HG02943 (cell line): ENCODE data around the gene GRPEL2.

Source experiments
- ATAC-seq: cut with Tn5 transposase; IDR thresholded peaks from one replicate; pipeline ENCODE4 v1.9.1; 2021; ENCODE audit warnings: mild to moderate bottlenecking, low read depth, moderate library complexity; ENCODE audit not compliant: unreplicated experiment

Gene GRPEL2, protein sequence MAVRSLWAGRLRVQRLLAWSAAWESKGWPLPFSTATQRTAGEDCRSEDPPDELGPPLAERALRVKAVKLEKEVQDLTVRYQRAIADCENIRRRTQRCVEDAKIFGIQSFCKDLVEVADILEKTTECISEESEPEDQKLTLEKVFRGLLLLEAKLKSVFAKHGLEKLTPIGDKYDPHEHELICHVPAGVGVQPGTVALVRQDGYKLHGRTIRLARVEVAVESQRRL

DNA sequence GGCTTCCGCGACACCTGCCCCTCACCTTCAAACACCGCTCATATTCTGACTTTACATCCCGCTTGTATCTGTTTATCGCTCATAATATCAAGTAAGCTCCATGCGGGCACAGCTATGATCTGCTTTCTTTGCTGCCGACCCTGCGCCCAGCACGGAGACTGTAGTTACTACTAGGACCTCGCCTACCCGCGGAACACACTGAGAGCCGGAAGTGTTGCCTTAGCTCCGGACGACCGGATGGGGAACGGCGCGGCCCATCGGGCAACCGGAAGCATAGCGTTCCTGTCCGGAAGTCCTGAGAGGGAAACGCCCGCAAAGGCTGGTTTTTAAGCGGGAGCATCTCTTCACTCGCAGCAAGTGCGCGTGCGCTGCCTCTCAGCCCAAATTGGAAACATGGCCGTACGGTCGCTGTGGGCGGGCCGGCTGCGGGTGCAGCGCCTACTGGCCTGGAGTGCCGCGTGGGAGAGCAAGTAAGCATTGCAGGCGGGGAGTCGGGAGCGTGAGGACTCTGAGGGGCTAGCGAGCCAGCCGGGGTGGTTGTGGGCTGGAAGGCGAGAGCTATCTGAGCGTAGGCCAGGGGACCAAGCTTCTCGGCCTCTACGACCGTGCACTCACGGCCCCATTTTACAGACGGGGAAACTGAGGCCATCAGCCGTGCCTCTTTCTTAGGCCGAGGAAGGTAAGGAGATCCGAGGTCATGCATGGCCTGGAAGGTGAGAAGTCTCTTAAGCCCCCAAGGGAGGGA, at the start of gene GRPEL2:
TSS of gene GRPEL2 (plus strand) at position 353 of the 745 bp plus-strand sequence. CDS start at position 394, 41 bp downstream.
- ATAC-seq, result peak; percentile 95

DNA sequence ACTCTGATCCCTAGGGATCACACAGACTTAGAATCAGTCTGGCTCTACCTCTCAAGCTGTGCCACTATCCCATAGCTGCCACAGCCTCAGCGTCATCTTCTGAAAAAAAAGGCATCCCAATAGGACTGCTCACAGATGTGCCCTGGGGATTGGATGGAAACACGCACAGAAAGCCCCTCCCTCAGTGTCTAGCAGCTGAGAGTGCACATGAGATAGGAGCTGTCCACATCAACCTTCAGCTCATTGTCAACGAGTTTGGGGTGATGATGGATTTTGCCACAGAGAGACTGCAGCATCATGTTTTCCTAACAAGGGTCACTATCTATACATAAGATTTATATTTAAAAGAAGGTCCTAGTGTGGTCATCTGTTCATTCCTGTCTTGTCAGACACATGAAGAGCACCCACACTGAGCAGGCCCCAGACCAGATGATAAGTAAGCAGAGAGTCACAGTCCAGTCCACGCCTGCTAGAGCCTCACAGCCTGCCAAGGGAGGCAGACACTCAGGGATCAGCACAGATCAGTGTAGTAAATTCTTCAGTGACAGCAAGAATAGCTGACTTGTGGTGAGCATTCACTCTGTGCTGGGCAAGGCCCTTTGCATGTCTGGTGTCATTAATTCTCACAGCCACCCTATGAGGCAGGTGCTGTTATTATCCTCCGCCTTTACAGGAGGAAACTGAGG, 47.8 kb upstream of the GRPEL2 start:
- no peak for ATAC-seq

DNA sequence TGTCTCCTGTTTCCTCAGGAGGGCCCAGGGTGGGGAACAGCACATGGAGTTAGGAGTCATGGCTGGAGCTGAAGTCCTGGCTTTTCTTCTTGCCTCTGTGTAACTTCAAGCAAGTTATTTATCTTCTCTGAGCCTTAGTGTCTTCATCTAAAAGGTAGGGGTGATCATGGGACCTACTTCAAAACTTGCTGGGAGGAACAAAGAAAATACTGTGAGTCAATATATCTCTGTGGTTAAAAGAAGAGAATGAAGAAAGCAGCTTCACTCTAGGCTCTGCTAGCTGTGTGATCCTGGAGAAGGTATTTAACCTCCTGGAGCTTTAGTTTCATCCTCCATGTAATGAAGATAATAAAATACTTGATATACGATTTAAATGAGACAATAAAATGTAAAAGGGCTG, 47.1 kb upstream of the GRPEL2 start:
- ATAC-seq, result no peak

DNA sequence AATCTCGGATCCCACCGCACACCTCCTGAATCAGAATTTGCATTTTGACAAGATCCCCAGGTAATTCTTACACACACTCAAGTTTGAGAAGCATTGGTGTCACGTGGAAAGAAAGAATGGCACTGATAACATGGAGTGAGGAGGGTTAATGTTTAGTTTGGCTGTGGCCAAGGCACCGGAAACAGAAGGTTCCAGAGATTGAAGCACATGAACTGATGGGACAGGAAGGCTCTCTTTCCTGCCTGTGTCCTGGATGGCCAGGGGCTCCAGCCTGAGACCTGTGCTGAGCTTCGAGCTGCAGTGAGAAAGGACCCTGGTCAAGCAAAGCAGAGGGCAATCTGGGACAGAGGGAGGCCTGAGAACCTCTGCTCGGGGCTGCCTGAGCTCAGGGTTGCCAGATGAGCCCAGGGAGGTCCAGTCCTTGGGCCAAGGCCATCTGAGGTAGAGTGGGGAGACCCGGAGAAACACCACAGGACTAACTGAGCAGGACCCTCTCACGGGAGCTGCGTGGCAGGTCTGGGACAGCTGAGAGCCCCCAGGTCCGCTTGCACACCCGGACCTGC, 46.4 kb upstream of the GRPEL2 start:
- no peak for ATAC-seq

DNA sequence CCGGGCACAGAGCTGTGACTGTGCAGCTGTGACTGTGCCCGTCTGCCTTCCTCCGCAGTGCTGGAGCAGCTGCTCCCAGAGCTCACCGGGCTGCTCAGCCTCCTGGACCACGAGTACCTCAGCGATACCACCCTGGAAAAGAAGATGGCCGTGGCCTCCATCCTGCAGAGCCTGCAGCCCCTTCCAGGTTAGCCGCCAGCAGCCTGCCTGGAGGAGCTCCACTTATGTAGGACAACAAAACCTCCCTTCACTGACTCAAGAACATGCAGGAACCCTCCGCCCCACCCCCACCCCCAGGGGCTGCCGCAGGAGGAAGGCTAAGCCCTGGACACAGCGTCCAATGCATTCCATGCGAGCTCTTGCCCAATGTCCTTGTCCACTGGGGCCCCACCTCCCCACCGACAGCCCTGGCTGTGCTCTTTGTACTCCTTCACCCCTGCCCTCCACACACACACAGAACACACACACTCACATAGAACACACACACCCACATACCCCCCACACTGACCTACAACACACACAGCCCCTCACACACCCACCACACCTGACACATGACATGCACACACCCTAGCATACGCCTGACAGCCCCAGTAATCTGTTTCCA, 45.7 kb upstream of the GRPEL2 start:
- no peak for ATAC-seq

DNA sequence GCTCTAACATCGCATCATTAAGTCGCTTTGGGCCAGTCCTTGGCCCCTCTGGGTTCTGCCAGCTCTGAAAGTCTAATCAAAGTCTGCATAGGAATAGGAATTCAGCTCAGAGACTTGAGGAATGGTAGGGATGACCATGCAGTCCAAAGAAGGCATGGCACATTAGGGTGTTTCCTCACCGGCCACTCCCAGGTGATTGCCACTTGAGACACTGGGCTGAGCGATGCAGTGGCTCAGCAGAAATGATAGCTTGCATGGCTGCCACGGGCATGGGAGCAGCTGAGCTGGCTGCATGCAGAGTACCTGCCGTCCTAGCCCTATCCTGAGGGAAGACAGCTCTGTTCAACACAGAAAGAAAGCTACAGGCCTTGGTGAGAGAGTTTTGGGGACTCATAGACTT, 44.9 kb upstream of the GRPEL2 start:
- no peak for ATAC-seq

DNA sequence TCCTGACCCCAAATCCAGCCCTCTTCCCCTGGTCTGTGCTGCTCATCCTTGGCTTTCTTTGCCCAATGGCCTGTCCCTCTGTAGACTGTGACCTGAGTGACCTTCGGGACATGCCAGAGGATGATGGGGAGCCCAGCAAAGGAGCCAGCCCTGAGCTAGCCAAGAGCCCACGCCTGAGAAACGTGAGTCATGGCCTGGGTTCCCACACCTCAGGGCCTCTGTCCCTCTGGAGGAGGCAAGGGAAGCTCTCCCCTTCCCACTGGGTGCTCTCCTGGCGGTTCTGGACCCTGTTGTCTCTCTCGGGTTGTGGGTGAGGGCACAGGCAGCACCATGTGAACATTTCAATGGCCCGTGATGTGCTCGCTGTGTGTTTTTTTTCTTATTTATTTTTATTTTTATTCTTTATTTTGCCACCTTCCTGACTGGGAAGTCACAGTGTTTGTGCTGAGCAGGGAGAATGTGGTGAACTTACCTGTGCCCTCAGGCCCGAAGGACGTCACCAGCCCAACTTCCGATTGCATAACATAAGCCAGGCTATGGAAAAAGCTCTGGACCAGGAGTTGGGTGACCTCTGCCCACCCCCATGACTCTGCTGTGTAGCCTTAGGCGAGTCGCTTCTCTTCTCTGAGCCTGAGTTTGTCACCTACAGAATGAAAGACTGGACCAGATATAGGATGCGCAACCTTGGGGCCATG, 44.1 kb upstream of the GRPEL2 start:
- no peak for ATAC-seq

DNA sequence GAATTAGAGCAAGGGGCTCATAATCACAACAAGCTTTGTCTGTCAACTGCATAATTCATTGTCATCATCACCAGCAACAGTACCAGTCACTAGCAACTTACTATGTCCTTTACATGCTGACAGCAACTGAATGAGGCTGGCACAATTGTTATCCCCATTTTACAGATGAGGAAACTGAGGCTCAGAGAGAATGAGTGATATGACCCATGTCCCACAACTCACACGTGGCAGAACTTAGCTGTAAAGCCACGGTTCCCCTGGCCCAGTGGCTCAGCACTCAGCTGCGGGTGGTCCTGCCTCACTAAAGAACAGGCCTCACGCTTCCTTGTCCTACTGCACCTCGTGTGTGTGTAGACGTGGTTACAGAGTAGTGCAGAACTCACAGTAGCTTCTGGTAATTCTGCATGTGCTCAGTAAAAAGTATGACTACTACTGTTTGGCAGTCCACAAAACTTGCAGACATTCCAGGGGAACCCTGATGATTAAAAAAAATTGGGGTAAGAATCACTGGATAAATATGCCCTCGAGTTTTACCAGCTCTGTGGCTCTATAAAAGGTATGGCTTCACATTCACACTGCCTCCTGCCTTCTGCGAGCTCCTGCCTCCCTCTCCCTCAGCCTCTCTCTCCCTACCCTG, 43.4 kb upstream of the GRPEL2 start:
- ATAC-seq, result no peak

DNA sequence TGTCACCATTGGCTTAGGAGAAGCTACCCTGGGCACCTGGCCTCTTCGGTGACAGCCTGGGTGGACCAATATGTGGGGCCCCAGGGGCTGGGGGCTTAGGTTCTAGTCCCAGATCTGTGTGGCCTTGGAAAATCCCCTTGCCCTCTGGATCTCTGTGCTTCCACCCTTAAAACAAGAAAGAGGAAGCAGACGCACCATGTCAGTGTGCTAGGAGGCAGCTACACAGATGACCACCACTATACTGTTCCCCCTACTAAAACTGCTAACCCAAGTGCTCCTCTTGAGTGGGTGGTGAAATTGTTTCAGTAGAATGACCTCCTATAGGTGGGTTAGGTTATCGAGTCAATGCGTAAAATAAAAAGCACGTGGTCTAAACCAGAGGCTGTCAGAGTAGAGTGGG, 42.7 kb upstream of the GRPEL2 start:
- no peak for ATAC-seq

DNA sequence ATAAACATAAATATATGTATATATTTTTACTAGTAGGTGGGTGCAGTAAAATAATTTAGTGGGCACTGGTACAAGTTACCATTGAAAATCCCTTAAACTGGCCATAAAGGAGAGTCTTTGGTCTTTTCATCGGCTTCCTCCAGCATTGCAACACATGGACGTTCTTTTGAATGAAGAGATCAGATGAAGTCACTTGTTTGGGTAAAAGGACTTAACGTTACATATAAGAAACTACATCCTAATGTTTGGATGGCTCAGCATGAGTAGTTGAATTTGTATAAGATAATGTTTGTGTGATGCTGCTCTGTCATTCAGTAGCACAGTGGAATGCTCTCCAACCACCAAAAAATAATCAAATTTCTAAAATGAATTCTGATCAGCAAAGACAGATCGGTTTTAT, 42.1 kb upstream of the GRPEL2 start:
- no peak for ATAC-seq

DNA sequence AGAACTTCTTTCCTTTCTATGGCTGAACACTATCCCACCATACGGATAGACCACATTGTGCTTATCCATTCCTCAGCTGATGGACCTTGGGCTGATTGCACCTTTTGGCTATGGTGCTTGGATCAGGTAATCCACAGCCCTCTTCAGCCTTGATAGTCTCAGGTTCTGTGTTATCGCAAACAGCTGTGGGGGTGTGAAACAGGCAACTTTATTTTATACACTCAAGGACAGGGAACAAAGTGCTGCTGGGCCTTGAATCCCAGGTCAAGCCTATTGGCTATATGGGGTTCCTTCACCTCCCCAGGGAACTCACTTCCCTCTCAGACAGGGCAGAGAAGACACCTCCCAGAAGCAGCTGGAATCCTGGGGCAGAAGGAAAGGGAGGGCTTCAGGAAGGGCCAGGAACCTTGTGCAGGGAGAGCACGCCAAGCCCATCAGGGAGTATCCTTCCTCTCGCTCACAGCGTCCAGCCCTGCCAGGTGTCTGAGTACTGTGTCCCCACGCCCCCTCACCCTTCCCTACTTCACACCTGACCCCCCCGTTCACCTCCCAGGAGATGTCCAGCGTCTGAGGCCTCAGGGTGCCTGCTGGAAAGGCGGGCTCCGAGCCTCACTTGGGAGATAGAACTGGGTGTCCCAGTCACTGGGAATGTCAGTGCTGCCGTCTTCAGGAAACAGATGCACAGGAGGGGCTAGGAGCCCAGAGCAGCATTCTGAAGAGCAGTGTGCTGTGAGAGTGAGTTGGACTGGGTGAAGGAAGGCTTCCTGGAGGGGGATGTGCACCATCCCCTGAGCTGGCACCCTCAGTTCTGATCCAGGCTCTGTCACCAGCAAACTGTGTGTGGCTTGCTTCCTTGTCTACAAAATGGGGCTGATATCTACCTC, 40.9 kb upstream of the GRPEL2 start:
- ATAC-seq, result no peak

DNA sequence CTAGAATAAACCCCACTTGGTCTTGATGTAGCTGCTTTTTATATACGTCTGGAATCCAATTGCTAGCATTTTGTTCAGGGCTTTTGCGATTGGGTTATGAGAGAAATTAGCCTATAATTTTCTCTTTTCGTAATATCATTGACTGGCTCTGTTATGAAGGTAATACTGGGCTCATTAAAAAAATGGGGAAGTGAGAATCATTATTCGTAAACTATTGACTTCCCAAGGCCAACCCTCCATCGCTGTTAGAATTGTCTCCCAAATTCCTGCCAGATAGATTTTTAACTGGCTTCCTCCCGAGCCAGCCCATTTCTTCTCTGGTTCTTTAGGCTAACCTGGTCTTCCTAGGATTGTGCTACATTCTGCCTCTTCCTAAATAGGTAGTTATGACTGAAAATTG, 35.9 kb upstream of the GRPEL2 start:
- ATAC-seq, result no peak

DNA sequence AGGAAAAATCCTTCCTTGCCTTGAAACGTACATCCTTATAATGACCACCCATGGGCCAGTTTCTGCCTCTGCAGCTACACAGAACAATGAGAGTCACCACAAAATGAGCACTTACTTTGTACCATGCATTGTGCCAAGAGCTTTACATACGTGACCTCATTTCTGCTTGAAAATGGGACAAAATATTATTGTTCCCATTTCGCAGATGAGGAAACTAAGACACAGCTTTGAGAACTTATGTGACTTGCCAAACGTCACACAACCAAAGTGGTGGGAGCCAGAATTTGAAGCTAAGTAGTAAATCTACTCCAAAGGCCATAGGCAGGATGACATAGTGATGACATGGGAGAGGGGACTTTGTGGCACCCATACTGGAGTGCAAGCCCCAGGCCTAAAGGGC, 34.8 kb upstream of the GRPEL2 start:
- no peak for ATAC-seq

DNA sequence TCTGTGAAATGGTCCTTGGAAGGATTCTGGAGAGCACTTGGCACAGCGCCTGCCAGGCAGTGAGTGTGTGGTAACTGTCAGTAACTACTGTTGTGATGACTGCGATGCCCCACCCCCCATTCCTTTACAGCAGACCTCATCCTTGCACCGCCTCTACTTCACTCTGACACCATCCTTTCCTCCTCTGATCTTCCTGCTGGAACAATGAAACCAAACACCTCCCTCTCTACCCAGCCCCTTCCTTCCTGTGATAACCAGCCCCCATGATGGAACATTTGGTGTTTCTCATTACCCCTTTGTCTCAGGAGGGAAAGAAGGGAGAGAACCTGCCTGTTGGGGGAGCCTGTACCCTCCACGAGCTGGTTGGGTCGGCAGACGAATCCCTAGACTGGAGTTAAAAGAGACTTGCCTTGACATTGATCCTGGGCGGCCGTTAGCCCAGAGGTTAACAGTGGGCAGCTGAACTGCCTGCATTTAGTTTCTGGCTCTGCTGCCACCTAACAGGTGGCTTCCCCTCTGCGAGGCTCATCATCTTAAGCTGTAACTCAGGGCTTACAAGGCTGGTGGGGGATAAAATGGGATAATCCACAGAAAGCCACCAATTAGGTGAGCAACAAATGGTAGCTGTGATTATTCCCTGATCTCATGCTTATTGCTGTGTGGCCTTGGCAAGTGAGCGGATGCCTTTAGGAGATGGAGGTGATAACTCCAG, 34.2 kb upstream of the GRPEL2 start:
- ATAC-seq, result no peak

DNA sequence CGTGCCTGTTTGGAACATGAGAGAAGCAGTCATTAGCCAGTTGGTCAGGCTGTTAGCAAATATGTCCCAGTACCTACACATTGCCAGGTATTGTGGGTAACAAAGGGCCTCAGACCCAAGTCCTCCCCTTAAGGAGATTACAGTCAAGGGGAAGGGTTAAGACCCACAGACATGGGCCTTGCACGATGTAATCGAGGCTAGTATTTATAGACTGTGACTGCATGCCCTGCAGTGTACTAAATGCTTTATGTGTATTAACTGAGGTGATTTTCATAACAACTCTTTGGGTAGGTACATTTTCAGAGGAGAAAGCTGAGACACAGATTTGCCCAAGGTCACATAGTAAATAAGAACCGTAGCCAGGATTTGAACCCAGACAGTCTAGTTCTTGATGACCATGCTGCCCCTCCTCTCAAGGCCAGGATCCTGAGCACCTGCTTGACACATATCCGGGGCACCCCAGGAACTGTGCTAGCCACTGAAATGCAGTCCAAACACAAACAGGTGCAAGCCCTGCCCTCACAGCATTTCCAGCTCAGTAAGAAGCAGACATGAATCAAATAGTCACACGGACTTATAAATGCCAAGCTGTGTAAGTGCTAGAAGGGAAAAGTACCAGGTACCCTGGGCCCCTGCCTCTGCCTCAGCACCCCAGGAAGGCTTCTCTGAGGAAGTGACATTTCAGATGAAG, 32.0 kb upstream of the GRPEL2 start:
- no peak for ATAC-seq

DNA sequence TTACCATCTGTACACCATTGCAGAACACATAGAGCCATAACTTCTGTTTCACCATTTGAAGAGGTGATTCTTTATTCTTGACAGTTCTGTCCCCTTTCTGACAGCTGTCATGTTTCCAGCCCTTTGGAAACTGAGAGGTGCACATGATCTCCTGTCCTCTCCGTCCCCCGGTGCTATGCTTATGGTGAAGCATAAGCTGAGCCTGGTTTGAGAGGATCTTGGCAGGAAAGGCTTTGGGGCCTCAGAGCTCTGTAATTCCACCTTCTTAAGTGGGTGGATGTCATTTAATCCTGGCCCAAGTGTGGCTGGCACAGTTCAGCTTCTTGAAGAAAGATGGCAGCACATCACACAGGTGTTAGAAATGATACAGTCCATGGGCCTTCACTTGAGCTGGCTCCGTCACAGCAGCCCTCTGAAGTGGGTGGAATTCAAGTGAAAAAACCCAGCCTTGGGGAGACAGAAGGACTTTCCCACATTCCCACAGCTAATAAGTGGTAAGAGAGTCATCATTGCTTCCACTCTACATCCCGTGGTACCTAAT, 30.7 kb upstream of the GRPEL2 start:
- ATAC-seq, result no peak

DNA sequence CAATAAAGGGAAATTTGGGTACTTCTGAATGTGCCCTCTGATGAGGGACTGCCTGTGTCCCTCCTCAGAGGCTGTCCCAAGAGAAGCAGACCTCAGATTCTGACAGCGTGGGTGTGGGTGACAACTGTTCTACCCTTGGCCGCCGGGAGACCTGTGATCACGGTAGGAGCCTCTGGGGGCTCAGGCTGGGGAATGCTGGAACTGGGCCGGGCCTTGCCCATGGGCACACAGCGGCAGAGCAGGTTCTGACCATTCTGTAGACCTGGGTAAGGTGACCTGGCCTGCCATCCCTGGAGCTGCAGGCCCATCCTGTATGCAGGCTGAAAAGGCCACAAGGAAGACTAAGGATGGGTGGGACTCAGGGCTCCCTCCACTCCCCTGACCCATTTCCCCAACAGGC, 29.5 kb upstream of the GRPEL2 start:
- no peak for ATAC-seq
